NCI-H2227 treated with DMSO at 0.1 percent for 48 hours (cell line): ENCODE data around the gene LTK.

Source experiments
- DNase-seq: peaks from one replicate; lab custom pipeline; 2025; lab: John Stamatoyannopoulos, UW

The LTK gene

DNA sequence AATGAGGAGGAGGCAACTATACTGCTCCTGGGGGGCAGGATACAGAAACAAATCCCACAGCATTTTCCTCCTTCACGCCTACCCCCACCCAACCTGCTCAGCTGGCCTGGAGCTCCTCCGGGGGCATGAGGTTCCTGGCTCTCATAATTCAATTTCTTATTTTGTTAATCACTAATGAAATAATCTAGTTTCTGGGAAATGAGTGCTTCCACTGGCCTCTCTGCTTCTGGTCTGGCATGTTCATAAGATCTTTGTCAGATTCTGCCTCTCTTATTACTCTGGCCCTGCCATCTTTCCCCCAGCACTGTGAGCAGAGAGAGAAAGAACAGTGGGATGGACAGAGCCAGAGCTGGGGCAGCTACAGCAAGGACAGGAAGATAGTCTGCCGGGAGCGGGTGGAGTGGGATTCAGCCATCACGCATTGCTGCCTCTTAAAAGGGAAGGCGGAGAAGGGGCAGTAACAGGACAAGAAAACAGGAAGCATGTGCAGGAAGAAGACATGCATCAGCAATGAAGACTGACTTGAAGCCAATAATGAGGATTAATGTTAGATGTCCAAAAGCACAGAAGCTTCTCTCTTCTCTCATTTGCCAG is 16.8 kb upstream of the LTK start:
- DNase-seq: no peak

DNA sequence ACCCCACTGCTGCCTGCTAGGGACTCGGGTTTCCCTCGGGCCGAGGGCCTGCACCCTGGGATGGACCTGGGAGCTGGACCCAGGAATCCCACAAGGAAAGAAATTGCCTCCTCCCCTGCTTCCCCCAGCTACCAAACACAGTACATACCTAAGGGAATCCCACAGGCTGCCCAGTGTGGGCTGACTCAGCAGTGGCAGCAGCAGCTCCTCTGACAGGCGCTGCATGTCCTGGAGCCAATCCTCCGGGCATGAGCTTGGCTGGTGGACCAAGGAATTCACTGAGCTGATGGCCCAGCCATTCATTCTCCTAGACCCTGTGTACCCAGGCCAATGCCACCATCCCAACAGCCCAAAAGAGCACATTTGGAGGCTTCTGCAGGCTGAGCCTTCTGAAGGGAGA is 9.5 kb upstream of the LTK start:
- DNase-seq: no peak

DNA sequence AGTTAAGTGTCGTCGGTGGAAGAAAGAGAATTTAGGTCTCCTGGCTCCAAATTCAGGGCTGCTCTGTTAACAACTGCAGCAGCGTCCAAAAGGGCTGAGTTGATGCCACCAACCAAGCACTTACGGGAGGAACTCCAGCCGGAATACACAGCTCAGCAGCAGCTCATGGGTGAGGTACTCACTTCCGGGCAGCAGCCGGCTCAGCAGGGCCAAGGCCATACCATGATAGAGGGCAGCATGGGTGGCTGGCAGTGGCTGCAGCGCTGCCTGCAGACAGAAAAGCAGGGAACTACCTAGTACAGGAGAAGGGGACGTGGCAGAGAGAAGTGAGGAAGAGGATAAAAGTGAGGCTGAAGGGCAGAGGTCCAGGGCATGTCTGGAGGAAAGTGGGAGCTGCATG is 8.0 kb upstream of the LTK start:
- no peak for DNase-seq

DNA sequence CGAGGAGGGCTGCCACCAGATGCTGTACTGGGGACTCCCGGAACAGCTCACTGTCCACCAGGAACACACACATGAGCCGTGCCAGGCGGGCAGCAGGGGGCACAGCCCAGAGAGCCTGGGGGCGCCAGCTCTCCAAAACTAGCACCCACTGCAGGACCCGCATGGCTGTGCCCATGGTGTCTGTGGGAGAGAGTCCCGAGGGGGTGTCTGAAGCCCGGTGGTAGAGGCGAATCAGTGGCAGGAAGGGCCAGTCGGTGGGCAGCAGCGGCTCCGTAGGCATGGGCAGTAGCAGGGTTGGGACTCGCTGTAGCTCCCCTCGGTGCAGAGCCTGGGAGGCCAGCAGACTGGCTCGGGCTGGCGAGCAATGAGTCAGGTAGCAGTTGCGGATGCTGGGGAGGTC is 7.0 kb upstream of the LTK start:
- no peak for DNase-seq

- DNase-seq: no peak
These were observed 4.3 kb upstream of the LTK start for GRCh38 chr15:41517895-41518449.

DNA sequence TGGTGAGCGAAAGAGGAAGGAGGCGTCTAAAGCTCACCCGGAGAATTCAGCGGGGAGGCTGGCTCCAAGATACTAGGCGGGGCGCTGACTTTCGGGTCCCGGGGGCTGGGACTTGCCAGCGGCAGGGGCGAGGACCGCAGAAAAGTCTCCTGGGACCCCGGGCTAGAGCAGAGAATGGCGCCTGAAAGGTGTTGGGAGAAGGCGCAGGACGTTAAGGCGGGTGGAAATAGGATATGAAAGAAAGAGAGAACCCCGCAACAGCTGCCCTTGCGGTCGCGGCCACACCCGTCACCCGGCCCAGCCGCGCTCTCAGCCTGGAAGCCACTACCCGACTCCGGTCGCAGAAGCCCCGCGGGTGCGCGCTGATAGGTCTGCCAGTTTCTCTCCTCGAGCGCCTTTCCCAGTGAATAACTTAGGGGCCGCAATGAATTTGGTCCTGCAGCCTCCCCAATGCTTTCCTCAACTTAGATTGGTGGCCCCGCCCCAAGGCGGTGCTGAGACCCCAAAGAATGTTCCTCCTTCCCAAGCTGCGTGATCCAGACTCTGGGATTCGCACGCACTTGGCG is 604 bp downstream of the LTK start:
- DNase-seq: no peak

DNA sequence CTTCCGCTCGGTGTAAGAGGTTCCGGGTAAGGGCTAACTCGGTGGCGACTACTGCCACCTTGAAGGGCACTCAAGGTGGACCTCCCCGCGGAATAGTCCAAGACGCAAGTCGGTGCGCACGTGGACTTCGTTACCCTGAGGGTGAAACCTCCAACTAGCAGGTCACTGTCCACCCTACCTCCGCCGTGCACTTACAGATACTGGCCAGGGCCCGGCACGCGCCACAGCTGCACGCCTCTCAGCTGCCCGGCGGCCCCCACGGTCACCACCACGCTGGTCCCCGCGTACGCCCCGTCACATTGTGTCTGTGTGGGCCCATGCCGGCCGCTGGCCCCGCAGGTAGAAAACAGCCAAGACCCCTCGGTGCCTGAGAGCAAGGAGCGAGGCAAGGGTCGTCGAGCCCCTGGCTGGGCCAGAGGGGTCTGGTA is 1.1 kb downstream of the LTK start:
- no peak for DNase-seq

DNA sequence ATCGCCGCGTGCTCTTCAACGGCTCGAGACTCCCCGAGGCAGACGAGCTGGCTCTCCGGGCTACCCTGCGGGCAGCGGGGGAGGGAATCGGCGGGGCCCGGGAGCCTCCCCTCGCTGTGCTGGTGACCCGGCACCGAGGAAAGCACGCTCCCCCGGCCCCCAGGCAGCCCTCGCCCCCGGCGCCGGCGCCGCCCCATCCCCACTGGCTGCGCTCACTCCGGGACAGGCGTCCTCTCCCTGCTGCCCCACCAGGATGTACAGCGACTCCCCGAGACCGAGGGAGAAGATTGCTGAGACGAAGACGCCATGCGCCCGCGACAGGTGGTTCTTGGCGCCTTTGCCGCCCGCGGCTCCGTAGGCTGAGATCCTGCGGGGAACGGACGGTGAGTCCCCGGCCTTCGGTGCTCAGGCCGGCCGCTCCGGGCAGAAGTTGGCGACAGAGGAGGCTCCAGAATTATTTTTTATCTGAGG is 1.7 kb downstream of the LTK start:
- no peak for DNase-seq

DNA sequence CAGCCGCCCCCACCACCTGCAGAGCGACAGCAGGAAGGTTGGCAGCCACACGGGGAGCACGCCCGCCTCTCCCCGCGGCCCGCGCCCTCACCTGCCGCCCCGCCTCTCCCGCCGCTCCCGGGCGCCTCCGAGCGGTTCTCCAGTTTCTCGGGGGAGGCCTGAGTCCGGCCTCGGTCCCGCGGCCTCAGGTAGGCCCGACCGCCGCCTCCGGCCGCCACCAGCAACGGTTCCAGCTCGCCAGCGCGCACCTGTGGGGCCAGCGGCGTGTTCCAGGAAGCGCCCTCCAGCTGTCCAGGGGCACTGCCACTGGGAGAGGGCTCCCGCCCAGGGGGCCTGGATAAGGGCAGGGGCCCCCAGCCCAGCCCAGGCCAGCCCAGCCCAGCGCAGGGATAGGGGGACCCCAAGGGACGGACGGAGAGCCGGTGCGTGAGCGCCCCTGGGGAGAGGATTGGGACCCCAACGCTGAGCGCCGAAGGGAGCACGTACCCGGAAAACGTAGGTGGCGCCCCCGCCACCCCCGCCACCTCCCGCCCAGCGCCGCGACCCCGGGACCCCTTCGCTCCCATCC is 2.2 kb downstream of the LTK start:
- DNase-seq: no peak

- no peak for DNase-seq
These were observed 2.9 kb downstream of the LTK start for GRCh38 chr15:41510728-41511127.

DNA sequence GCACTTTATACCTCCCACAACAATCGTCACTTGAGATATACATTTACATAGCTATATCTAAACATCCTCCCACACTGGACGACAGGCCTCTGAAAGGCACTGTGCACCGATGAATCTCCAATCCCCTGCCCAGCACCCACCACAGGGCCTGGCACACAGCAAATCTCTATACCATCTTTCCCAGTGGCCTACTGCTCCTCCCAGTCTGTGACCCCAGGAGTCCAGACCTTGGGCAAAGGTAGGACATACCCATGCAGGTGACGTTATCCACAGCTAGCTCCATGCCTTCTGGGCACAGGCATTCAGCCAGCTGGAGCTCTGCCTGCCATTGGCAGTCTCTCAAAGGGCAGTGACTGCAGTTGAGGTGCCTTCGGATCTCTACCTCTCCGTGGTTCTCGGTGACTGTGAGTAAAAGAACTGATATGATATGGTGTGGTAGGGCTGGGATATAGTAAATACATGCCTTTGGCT is 5.8 kb downstream of the LTK start:
- DNase-seq: no peak

DNA sequence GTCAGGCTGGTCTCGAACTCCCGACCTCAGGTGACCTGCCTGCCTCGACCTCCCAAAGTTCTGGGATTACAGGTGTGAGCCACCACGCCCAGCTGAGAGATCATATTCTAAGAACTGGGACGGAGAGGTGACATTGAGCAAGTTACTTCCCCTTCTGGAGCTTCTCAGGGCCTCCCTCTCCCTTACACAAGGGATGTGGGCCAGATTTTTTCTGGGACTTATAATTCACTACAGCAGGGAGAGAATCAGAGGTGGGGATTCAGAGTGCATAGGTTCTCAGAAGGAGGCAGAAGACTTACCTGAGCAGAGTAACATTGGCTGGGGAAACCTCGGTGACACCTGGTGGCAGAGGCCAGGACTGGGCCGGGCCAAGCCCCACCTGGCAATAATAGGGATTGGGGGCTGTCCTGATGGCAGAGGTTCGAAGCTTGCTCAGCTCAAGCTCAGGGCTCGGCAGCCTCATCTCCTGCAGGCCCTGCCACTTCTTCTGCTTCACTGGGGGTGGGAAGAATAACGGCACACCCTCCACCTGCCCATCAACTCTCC is 6.8 kb downstream of the LTK start:
- DNase-seq: no peak

- DNase-seq: no peak
These were observed 7.9 kb downstream of the LTK start for GRCh38 chr15:41505776-41506175.

- DNase-seq: no peak
These were observed 8.7 kb downstream of the LTK start for GRCh38 chr15:41504751-41505492.

DNA sequence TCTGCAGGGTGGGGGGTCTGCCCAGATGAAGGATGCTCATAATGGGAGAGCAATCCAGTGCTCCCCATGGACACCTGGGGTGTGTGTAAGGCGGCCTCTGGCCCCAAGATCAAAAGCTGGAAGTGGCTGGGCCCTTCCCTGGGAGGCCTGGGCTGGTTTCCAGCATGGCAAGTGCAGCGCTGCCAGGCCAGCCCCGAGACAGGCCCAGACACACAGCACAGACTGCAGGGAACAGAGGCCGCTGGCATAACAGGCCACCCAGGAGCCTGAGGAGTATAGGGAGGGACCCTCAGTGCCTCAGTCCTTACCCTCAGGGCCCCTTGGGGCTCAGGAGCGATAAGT is 10.0 kb downstream of the LTK start:
- no peak for DNase-seq

GRCh38 chr15:41502795-41503668 is 10.6 kb downstream of the LTK start:
- no peak for DNase-seq

DNA sequence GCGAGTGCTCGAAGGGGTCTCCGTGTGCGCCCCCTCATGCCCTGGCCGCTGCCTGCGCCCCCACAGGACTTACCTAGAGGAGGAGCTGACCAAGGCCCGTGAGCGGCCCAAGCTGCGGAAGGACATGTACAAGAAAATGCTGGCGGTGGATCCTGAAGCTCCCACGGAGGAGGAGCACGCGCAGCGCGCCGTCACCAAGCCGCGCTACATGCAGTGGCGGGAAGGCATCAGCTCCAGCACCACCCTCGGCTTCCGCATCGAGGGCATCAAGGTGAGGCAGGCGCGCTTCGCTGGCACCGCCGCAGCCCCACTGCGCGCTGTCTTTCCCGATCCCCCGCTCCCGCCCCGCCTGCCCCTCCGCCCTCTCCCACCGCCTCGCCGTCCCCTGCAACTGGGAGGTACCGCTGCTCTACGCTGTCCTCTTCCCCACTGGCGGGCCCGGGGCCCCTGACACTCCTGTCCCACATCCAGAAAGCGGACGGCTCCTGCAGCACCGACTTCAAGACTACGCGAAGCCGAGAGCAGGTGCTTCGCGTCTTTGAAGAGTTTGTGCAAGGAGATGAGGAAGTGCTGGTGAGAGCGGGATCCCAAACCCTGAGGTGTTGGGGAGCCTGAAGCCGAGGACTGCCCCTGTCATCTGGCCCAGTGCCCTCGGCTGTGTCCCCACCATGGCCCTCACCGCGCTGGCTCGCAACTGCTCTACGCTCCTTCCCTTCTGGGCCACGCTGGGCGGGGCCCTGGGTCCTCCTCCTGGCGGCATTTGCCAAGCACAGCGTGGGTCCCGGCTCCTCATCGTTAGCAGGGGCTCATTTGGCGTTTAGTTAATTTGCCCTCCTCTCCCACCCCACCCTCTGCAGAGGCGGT is 11.5 kb downstream of the LTK start:
- DNase-seq: no peak

GRCh38 chr15:41501191-41501917 is 12.3 kb downstream of the LTK start:
- DNase-seq: peak; percentile 40

- no peak for DNase-seq
These were observed 14.3 kb downstream of the LTK start for GRCh38 chr15:41499109-41499851.
